Sciatic nerve (tissue), 2 donors: ENCODE data around the gene SLC5A2. TPM values are rescaled to one million over a fixed set of nuclear protein-coding genes. Genes with fewer than 3 reads are reported as not detected.
"Not testable (repeated sequence)": the region's sequence is repeated elsewhere in the genome, so short reads cannot be mapped to it uniquely, and the experiment has no call there.

Source experiments
- ATAC-seq: fragments of 200-7000 bp; cut with Tn5 transposase; one replicate; pipeline ENCODE4 v1.9.1; 2020; ENCODE audit warnings: mild to moderate bottlenecking, moderate library complexity
- DNase-seq: peaks from one replicate; pipeline ENCODE4 v3.0.0-alpha.2; 2020; ENCODE audit warnings: low spot score
- intact Hi-C: fragments of 100-400 bp; cut with DNase I; formaldehyde crosslinking; loops from one replicate; pipeline ENCODE4 v1.14.2; 2022
- total RNA-seq: library from RNA; stranded (reverse); fragmentation: NEBNext Ultra II Directional; extraction: Animal tissue kit (Norgen Biotek cat#: 25700); gene quantifications from one replicate; pipeline ENCODE4 v1.2.1, GENCODE V29; 2021
- donor health status: DM: no; HTN: no; CAD: no.
- donor health status: DM: no; HTN: no; CAD: no.

SLC5A2 gene
- total RNA-seq, 1 donor from 2014 or later = not detected

DNA sequence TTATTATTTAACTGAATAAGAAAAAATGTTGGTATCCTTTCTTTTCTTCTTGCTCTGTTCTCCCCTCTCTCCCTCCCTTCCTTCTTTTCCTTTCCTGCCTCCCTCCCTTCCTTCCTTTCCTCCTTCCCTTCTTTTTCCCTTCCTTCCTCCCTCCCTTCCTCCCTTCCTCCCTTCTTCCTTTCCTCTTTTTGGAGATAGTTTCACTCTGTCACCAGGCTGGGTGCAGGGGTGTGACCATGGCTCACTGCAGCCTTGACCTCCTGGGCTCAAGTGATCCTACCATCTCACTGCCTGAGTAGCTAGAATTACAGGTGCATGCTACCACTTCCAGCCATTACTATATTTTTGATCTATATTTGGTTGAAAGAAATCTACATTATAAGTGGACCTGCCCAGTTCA, 31.0 kb downstream of the SLC5A2 start:
- DNase-seq (no peak), ATAC-seq (no peak)
- intact Hi-C loops = no loop called here

DNA sequence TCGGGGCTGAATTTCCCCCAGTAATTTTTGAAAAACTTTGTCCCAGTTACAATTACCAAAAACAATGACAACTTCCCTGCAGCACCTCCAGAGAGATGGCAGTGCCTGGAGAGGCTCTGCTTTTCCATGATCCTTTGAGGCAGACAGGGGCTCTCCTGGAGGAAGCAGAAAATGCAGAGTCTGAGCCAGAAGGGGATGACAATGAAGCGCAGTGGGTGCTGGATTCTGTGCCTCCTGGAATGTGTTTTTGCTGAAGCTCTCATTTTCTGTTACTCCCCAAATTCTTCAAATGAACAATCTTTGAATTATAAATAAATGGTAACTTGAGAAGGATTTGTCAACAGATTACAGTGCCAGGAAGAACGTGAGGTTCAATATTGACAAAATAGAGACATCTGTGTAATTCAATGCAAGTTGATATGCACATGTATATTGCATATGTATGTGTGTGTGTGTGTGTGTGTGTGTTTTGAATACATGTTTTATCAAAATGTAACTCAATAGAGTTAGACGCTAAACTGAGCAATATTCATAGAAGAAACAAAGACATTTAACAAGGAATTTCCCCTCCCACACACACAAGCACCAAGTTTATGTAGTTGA, 35.0 kb downstream of the SLC5A2 start:
- intact Hi-C loops = no loop called here
- DNase-seq = no peak
- no peak for ATAC-seq

- ATAC-seq = no peak
- intact Hi-C loops = no loop called here
- no peak for DNase-seq
These were observed 37.0 kb downstream of the SLC5A2 start for GRCh38 chr16:31519759-31520431.

GRCh38 chr16:31521368-31521767, 38.4 kb downstream of the SLC5A2 start:
- DNase-seq (no peak), ATAC-seq (no peak)
- intact Hi-C loops = no loop called here

DNA sequence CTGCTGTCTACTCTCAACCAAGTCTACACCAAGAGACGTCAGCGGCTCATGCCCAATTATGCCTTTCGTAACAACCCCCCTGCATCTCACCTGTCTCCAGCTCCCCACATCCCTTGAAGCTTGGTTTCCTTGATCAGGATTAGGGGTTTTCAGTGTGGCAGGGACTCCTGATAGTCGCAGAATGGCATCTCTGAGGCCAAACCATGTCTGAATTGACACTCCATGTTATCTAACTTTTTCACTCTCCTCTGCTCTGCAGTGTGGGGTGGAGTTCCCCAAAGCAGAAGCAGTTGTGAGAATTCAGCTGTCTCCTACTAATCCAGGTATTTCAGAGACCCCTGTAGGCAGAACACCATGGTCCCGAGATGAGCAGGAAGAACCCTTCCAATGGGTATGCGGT, 39.1 kb downstream of the SLC5A2 start:
- intact Hi-C loops = no loop called here
- DNase-seq (no peak), ATAC-seq (no peak)

- DNase-seq, intact Hi-C loops, ATAC-seq: not testable (repeated sequence)
These were observed 40.8 kb downstream of the SLC5A2 start for GRCh38 chr16:31523768-31524167.

GRCh38 chr16:31525113-31525512, 42.2 kb downstream of the SLC5A2 start:
- DNase-seq = no peak
- intact Hi-C loops = no loop called here
- ATAC-seq = no peak

- ATAC-seq = no peak
- intact Hi-C loops = no loop called here
- no peak for DNase-seq
These were observed 44.9 kb downstream of the SLC5A2 start, which contains the start of gene AHSP for GRCh38 chr16:31527734-31528274. Gene AHSP, plus strand, starts transcription at chr16:31527900. Its CDS starts 240 bp downstream, at chr16:31528140.

DNA sequence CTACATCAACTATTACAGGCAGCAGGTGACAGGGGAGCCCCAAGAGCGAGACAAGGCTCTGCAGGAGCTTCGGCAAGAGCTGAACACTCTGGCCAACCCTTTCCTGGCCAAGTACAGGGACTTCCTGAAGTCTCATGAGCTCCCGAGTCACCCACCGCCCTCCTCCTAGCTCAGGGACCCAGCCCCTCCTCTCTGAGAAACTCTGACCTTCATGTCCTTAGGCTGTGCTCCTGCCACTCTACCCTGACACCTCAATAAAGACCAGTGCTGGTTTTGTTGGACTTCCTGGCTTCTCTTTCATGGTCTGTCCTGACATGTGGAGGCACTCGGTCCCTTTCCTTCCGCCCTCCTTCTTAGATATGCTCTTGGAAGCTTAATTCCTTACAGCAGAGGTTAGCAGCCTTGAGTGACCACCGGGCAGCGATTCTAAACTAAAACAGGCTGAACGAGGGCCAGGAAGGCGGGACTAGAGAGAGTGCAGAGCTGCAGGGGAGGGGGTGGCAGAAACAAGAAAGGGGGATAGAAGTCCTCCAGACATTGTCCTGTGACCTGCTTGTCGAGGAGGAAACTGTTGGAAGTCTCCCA, 45.7 kb downstream of the SLC5A2 start:
- DNase-seq = no peak
- ATAC-seq = no peak
- intact Hi-C loops = no loop called here

DNA sequence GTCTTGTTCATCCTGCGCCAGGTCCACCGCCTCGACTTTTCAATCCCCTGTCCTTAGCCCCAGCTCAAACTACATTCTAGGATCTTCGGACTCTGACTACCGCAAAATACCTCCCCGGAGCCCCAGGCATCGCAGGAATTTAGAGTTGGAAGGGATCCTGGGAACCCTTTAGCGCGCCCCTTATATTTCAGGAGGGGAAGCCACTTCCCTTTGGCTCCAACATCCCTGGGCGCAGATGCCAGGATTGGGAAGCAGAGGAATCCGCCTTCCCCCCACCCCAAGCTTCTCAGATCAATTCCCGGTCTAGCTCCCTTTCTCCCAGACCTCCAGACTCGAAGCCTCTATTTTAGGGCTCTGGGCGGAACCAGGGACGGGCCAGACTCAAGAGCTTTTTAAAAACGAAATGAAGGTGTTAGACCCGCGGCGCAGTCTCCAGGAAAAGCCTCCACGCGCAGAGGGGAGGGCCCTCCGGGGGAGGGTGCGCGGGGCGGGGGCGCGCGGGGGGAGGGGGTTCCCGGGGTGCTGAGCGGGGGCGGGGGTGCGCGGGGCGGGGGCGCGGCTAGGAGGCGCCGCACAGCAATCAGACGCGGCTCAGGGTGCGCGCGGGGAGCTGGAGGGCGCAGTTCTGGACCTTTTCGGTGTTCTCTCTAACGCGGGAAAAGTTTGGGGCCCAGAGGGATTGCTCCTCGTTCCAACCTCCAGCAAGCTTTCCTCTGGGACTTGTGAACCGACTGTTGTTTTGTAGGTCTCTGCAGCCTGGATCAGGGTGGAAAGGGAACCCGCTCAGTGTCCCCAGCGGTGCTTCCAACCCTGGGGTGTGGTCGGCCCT, 46.4 kb downstream of the SLC5A2 start:
- intact Hi-C loops = no loop called here
- no peak for DNase-seq
- ATAC-seq = peak; percentile 30

DNA sequence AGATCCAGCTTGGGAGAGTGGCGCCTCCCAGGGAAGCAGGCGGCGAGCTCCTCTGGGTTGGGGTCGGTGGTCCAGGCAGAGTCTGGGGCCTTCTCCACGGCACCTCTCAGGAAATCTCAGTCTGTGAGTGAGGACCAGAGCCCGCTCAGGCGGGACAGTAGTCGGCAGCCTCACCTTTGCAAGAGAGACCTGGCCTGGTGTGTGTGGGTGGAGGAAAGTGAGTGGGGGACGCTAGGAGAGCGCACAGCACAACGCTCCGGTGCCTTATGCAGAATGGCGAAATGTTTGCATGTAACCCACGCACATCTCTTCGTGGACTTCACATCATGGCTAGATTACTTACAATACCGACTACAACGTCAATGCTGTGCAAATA, 47.0 kb downstream of the SLC5A2 start:
- intact Hi-C loops = no loop called here
- DNase-seq (no peak), ATAC-seq (peak; percentile 20)

- DNase-seq = no peak
- no peak for ATAC-seq
- intact Hi-C loops = no loop called here
These were observed 47.5 kb downstream of the SLC5A2 start for GRCh38 chr16:31530405-31530804.

GRCh38 chr16:31531096-31531495, 48.2 kb downstream of the SLC5A2 start:
- intact Hi-C loops = no loop called here
- no peak for DNase-seq
- ATAC-seq = no peak

- no peak for ATAC-seq
- DNase-seq = no peak
- intact Hi-C loops = no loop called here
These were observed 49.2 kb downstream of the SLC5A2 start for GRCh38 chr16:31532120-31532519.

DNA sequence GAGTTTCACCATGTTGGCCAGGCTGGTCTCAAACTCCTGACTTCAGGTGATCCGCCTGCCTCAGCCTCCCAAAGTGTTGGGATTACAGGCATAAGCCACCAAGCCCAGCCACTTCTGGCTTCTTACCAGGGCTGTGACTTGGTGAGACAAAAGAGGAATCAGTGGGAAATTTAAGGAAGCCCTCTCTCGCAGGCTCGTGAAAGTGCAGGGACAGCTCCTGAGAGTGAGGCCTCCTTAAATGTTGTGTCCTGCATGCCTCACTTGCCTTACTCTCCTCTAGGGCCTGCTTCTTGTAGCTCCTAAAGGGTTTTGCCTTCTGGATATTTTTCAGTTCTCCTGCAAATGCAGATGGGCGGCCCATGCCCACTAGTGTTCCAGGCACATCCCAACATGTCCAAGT, 50.0 kb downstream of the SLC5A2 start:
- intact Hi-C loops = no loop called here
- no peak for ATAC-seq

DNA sequence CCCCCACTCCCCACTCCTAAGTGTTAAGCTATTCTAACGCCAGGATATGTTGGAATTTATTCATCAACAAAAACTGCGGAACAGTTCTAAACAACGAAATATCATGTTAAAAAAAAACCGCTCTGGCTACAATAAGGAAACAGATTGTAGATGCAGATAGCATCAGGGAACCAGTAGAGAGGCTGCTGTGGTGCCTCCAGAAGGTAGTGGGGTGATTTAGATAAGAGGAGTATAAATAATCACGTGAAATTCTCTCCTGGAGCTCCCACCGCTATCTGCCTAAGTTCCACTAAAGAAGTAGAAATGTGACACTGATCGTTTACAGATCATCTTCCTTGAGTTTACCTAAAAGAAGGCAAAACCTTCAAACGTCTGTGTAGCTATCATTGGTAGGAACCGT, 52.8 kb downstream of the SLC5A2 start:
- ATAC-seq (no peak), DNase-seq (no peak)
- intact Hi-C loops = no loop called here

More for the DNA sequence above, 50.0 kb downstream of the SLC5A2 start:
- no peak for DNase-seq

DNA sequence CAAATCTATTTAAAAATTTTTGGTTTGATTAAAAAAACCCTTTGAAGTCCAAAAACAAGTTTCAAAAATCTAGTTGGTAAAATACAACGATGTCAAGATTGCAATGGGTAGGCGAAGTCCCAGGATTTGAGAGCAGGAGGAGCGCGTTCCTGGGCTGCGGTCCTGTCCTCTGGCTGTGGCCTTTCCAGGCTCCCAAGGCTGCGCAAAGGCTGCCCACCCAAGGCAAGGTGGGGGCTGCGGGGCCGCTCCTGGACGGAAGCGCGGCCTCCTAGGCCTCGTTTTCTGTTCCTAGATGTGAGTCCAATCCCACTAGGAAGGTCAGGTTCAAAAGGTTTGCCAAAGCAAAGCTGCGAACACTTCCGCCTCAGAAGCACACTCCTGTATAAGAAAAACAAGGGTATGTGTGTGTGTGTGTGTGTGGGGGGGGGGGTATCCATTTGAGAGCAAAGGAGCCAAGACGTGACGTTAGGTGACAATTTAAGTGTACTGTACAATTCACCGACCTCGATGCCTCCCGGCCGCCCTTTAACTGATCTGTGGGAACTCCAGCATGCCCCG, 54.0 kb downstream of the SLC5A2 start:
- intact Hi-C loops = no loop called here
- DNase-seq (no peak), ATAC-seq (no peak)

GRCh38 chr16:31537362-31538242, 54.7 kb downstream of the SLC5A2 start:
- ATAC-seq (no peak), DNase-seq (no peak)
- intact Hi-C loops = no loop called here
